Subcutaneous adipose tissue (tissue), 4 donors: ENCODE data around the gene NEURL3. TPM values are rescaled to one million over a fixed set of nuclear protein-coding genes. Genes with fewer than 3 reads are reported as not detected.

ENCODE experiments used
- CTCF ChIP-seq: fragments of 450-650 bp; IDR thresholded peaks from one replicate; pipeline ENCODE4 v1.5.1; 2016; ENCODE audit warnings: low read depth, mild to moderate bottlenecking, control low read depth, antibody characterized with exemption, moderate library complexity
- total RNA-seq, 4 donors: library from RNA; depleted of rRNA; stranded (reverse); fragments of >200 nt; gene quantifications; one replicate each; pipeline ENCODE4 v1.1.0, GENCODE V29; 2016

Gene NEURL3
- total RNA-seq, 4 donors from 2014 or later: 3.6 TPM; not detected in 3

- no peak for TF ChIP-seq CTCF
These were observed 11.9 kb upstream of the NEURL3 start for GRCh38 chr2:96517079-96517478.

- TF ChIP-seq CTCF: no peak
These were observed 9.4 kb upstream of the NEURL3 start for GRCh38 chr2:96514521-96514920.

- TF ChIP-seq CTCF: no peak
These were observed 7.2 kb upstream of the NEURL3 start for GRCh38 chr2:96512341-96512740.

- TF ChIP-seq CTCF: no peak
These were observed 6.7 kb upstream of the NEURL3 start for GRCh38 chr2:96511851-96512250.

GRCh38 chr2:96510931-96511595 is 5.9 kb upstream of the NEURL3 start:
- TF ChIP-seq CTCF: no peak

GRCh38 chr2:96509847-96510230 is 4.7 kb upstream of the NEURL3 start:
- no peak for TF ChIP-seq CTCF

- no peak for TF ChIP-seq CTCF
These were observed 4.1 kb upstream of the NEURL3 start for GRCh38 chr2:96509114-96509846.
